ENCODE results near the gene PTRH1.
A peak's percentile ranks its signal among the peaks of the same experiment; 100 is the strongest.

The PTRH1 gene

GRCh38 chr9:127741831-127742434, 26.5 kb upstream of the PTRH1 start:
- DNase-seq (ENCODE audit: low spot score), result no peak

- no peak for DNase-seq (ENCODE audit: low spot score)
Measured at GRCh38 chr9:127739614-127740330, 24.3 kb upstream of the PTRH1 start.

- DNase-seq (ENCODE audit: low spot score), result no peak
Measured at GRCh38 chr9:127738666-127739065, 23.2 kb upstream of the PTRH1 start.

- no peak for DNase-seq (ENCODE audit: low spot score)
Measured at GRCh38 chr9:127735530-127736185, 20.2 kb upstream of the PTRH1 start.

GRCh38 chr9:127734747-127735529, 19.5 kb upstream of the PTRH1 start, which contains the start of gene TOR2A:
Gene TOR2A (minus strand): TSS chr9:127735294. CDS start chr9:127735270, 24 bp downstream.
- DNase-seq (ENCODE audit: low spot score), result peak; percentile 99

GRCh38 chr9:127734247-127734746, 18.8 kb upstream of the PTRH1 start:
- no peak for DNase-seq (ENCODE audit: low spot score)

- no peak for DNase-seq (ENCODE audit: low spot score)
Measured at GRCh38 chr9:127733614-127734013, 18.2 kb upstream of the PTRH1 start.

GRCh38 chr9:127732444-127732843, 17.0 kb upstream of the PTRH1 start:
- DNase-seq (ENCODE audit: low spot score), result no peak

- DNase-seq (ENCODE audit: low spot score), result no peak
Measured at GRCh38 chr9:127731938-127732337, 16.5 kb upstream of the PTRH1 start.

- DNase-seq (ENCODE audit: low spot score), result no peak
Measured at GRCh38 chr9:127730799-127731410, 15.4 kb upstream of the PTRH1 start.

- no peak for DNase-seq (ENCODE audit: low spot score)
Measured at GRCh38 chr9:127730262-127730661, 14.8 kb upstream of the PTRH1 start.

GRCh38 chr9:127729522-127730256, 14.2 kb upstream of the PTRH1 start:
- DNase-seq (ENCODE audit: low spot score), result no peak

- no peak for DNase-seq (ENCODE audit: low spot score)
Measured at GRCh38 chr9:127728808-127729207, 13.3 kb upstream of the PTRH1 start.

GRCh38 chr9:127726871-127727270, 11.4 kb upstream of the PTRH1 start:
- no peak for DNase-seq (ENCODE audit: low spot score)

GRCh38 chr9:127724012-127724411, 8.5 kb upstream of the PTRH1 start:
- no peak for DNase-seq (ENCODE audit: low spot score)

- DNase-seq (ENCODE audit: low spot score), result peak; percentile 56
Measured at GRCh38 chr9:127723444-127723843, 8.0 kb upstream of the PTRH1 start.

GRCh38 chr9:127723013-127723412, 7.5 kb upstream of the PTRH1 start:
- DNase-seq (ENCODE audit: low spot score), result no peak

- no peak for DNase-seq (ENCODE audit: low spot score)
Measured at GRCh38 chr9:127722055-127722745, 6.7 kb upstream of the PTRH1 start.

- DNase-seq (ENCODE audit: low spot score), result no peak
Measured at GRCh38 chr9:127721391-127721821, 5.9 kb upstream of the PTRH1 start.

GRCh38 chr9:127720865-127721227, 5.4 kb upstream of the PTRH1 start:
- no peak for DNase-seq (ENCODE audit: low spot score)
